Measurements from ENCODE around the gene TUBB4A. TPM values are rescaled to one million over a fixed set of nuclear protein-coding genes. Genes with fewer than 3 reads are reported as not detected.
A peak's percentile ranks its signal among the peaks of the same experiment; 100 is the strongest.
"Not testable (repeated sequence)": the region's sequence is repeated elsewhere in the genome, so short reads cannot be mapped to it uniquely, and the experiment has no call there.

Gene TUBB4A
- total RNA-seq = 1 to 10 TPM; 4.8 to 9.2 (median 7.8) TPM

DNA sequence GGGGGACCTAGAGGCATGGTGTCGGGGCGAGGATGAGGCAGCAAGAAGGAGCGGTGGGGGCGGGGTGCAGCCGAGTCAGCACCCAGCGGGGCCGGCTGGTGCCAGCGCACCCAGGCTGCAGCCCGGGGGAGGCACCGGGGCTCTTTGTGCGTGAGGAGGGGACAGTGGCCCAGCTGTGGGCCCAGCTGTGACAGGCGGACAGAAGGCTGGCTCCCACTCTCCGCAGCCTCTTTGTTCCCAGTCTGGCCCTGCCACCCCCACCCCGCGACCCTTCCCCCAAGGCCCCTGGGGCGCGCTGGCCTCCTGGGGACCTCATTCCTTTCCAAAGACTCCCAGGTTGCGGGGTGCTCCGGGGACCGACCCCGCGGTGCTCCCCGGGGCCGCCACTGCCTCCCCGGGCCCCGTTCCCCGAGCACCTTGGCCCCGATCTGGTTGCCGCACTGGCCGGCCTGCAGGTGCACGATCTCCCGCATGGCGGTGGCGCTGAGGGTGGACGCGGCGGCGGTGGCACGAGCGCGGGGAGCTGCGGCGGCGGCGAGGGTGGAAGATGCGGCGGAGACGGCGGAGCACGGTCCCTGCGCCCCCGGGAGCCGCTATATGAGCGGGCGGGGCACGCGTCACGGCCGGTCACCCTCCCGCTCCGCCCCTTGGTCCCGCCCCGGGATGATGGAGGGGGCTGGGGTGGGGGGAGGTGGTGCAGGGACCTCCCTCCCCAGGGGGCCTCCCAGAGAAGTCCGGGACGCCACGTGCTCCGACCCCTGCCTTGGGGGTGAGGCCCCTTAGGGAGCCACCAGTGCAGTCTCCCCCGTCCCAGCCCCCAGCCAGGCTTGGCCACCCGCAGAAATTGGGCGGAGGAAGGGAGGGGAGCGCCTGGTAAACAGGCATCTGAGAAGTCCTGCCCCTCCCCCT is at the start of gene TUBB4A:
Gene TUBB4A (minus strand): TSS at position 570 of the 909 bp plus-strand sequence. CDS start 97 bp downstream, at position 473.
- peak; percentile 76 to 78 for ATAC-seq
- H3K4me3 Mint-ChIP-seq = peak within 1 kb of the TSS; percentile 82

DNA sequence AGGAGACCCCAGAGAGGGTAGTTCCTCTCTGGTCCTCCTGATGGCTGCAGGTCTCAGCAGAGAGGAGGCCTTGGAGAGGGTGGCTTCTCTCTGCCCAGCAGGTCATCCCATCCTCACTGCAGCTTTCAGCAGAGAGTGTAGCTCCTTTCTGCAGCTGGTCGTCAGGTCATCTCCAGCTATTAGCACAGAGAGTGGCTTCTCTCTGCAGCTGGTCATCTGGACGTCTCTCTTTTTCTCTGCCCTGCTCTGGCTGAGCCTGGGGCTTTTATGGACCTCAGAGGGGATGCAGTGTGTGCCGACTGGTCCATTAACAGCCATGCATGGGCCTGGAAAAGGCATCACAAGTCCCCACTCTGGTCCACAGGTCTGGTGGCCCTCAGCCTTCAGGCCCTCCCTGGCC is 49.0 kb upstream of the TUBB4A start:
- Mint-ChIP-seq H3K27me3 (ENCODE audit: low read depth) (peaks cover 2% of the 10 kb centered on the region), H3K36me3 (ENCODE audit: insufficient read depth) (no peaks in the 10 kb centered on the region), H3K9me3 (peaks cover 6% of the 10 kb centered on the region), H3K4me3 (no peak overlapping the region), H3K4me1 (ENCODE audit: low read depth) (peaks cover 6% of the 10 kb centered on the region)
- DNase-seq = no peak
- no peak for ATAC-seq

More for the DNA sequence above, at the start of gene TUBB4A:
- peak; percentile 29 for DNase-seq
- H3K36me3 Mint-ChIP-seq (ENCODE audit: insufficient read depth) = no peaks in the 10 kb centered on the region
- no peaks in the 10 kb centered on the region for H3K9me3 Mint-ChIP-seq
- peaks cover 8% of the 10 kb centered on the region for H3K27me3 Mint-ChIP-seq (ENCODE audit: low read depth)
- peaks cover 16% of the 10 kb centered on the region for H3K4me1 Mint-ChIP-seq (ENCODE audit: low read depth)

DNA sequence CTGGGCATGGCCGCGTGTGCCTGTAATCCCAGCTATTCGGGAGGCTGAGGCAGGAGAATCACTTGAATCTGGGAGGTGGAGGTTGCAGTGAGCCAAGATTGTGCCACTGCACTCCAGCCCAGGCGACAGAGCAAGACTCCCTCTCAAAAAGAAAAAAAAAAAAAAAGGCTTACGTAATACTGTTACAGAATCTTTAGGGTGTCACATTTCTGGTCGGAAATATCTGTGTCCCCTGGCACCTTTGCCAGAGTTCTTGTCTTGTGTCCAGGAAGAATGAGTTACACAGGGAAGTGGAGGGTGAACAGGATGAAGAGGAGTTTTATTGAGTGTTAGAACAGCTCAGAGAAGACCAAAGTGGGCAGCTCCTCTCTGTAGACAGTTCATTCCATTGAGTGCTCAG is 48.6 kb upstream of the TUBB4A start:
- not testable (repeated sequence) for DNase-seq; H3K36me3 Mint-ChIP-seq (ENCODE audit: insufficient read depth); H3K9me3 Mint-ChIP-seq; H3K27me3 Mint-ChIP-seq (ENCODE audit: low read depth); H3K4me1 Mint-ChIP-seq (ENCODE audit: low read depth); ATAC-seq; H3K4me3 Mint-ChIP-seq

DNA sequence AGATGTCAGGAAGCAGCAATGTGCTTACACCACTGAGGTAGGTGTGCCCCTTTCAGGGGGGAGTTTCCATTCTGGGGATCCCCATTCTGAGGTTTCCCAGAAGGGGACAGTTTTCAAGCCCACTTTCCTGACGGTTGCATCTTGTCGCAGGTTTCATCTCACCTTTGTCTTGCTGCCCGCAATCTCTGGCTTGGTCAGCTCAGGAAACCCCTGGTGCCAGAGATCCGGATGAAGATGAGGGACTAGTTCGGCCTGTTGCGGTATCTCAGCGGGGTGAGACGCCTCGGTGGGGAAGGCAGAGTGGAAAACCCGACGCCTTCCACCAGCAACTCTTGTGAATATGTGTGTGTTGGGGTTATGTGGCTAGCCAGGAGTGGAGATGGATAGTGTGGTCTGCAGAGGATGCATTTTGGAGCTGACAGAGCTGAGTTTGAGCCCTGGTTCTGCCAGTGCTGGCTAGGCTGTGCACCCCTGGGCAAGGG is 41.8 kb upstream of the TUBB4A start:
- no peak overlapping the region for H3K4me3 Mint-ChIP-seq
- H3K27me3 Mint-ChIP-seq (ENCODE audit: low read depth) = peaks cover 3% of the 10 kb centered on the region
- ATAC-seq (peak in 1 of 2 donors; percentile 18), DNase-seq (no peak)
- no peaks in the 10 kb centered on the region for H3K36me3 Mint-ChIP-seq (ENCODE audit: insufficient read depth)
- H3K4me1 Mint-ChIP-seq (ENCODE audit: low read depth) = peaks cover 2% of the 10 kb centered on the region
- peaks cover 6% of the 10 kb centered on the region for H3K9me3 Mint-ChIP-seq

DNA sequence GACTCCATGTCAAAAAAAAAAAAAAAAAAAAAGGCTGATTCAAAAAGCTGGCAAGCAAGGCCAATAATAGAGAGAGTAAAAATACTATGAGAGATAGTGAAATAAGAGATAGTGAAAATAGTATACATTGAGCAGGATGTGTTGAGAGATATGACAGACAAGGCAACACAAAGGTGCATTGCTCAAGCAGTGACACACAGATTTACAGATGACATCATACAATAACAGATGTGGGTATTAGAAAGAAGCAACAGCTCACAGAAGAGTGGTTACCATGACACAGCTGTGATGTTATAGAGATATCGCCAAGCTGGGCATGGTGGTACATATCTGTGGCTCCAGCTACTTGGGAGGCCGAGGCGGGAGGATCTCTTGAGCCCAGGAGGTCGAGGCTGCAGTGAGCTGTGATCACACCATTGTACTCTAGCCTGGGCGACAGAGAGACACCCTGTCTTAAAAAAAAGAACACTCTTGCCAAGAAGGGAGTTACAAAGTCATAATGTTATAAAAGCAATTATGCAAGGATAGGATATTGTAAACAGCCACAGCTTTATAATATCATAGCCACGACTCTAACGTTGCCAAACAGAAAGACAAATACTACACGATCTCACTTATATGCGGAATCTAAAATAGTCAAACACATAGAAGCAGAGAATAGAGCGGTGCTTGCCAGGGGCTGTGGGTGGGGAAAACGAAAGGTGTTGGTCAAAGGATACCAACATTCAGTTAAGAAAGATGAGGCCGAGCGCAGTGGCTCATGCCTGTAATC is 39.0 kb upstream of the TUBB4A start:
- ATAC-seq = no peak
- Mint-ChIP-seq H3K36me3 (ENCODE audit: insufficient read depth) (no peaks in the 10 kb centered on the region), H3K4me3 (no peak overlapping the region), H3K9me3 (peaks cover 3% of the 10 kb centered on the region), H3K4me1 (ENCODE audit: low read depth) (peaks cover 13% of the 10 kb centered on the region), H3K27me3 (ENCODE audit: low read depth) (peaks cover 2% of the 10 kb centered on the region)
- DNase-seq = no peak

DNA sequence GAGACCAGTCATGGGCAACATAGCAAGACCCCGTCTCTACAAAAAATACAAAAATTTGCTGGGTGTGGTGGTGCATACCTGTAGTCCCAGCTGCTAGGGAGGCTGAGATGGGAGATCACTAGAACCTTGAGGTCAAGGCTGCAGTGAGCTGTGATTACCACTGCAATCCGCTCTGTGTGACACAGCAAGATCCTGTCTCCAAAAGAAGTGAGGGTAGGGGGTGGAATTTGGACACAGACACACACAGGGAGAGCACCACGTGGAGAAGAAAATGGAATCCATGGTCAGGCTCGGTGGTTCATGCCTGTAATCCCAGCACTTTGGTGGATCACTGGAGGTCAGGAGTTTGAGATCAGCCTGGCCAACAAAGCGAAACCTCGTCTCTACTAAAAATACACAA is 37.4 kb upstream of the TUBB4A start:
- H3K27me3 Mint-ChIP-seq (ENCODE audit: low read depth) = peaks cover 4% of the 10 kb centered on the region
- no peak for ATAC-seq
- peaks cover 6% of the 10 kb centered on the region for H3K9me3 Mint-ChIP-seq
- no peak for DNase-seq
- H3K4me3 Mint-ChIP-seq = no peak overlapping the region
- H3K4me1 Mint-ChIP-seq (ENCODE audit: low read depth) = peaks cover 19% of the 10 kb centered on the region
- H3K36me3 Mint-ChIP-seq (ENCODE audit: insufficient read depth) = no peaks in the 10 kb centered on the region

DNA sequence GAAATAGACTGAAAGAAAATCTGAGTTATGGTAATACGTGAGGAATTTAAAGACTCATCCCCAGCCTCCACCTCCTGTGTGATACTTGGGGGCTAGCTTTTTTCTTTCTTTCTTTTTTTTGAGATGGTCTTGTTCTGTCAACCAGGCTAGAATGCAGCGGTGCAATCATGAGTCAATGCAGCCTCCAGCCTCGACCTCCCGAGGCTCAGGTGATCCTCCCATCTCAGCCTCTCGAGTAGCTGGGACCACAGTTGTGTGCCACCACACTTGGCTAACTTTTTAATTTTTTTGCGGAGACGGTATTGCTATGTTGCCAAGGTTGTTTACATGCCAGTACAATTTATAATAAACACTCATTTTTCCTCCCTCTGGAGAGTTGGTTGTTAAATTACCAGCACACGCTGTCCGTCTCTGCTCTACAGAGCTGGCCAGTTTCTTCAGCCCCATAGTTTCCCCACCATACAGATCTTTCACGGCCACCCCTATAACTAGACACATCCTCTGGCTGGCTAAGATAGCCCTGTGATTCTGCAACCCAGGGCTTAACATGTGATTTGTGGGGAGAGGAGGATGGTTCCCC is 33.5 kb upstream of the TUBB4A start:
- peaks cover 26% of the 10 kb centered on the region for H3K27me3 Mint-ChIP-seq (ENCODE audit: low read depth)
- ATAC-seq (peak in 1 of 2 donors; percentile 15), DNase-seq (no peak)
- H3K4me1 Mint-ChIP-seq (ENCODE audit: low read depth) = peaks cover 33% of the 10 kb centered on the region
- no peak overlapping the region for H3K4me3 Mint-ChIP-seq
- no peaks in the 10 kb centered on the region for H3K36me3 Mint-ChIP-seq (ENCODE audit: insufficient read depth)
- peaks cover 6% of the 10 kb centered on the region for H3K9me3 Mint-ChIP-seq

DNA sequence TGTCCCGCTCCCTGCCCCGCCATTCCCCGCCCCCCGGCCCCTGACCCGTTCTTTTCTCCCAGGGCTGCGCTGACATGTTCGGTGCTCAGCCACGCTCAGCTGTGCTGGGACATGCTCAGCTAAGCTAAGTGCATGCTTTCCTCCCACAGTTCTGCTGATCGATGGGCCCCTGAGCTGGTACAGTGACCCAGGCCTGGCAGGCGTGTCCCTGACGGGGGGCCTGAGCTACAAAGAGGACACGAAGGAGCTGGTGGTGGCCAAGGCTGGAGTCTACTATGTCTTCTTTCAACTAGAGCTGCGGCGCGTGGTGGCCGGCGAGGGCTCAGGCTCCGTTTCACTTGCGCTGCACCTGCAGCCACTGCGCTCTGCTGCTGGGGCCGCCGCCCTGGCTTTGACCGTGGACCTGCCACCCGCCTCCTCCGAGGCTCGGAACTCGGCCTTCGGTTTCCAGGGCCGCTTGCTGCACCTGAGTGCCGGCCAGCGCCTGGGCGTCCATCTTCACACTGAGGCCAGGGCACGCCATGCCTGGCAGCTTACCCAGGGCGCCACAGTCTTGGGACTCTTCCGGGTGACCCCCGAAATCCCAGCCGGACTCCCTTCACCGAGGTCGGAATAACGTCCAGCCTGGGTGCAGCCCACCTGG is 32.5 kb upstream of the TUBB4A start:
- no peak overlapping the region for H3K4me3 Mint-ChIP-seq
- DNase-seq (no peak), ATAC-seq (no peak)
- no peaks in the 10 kb centered on the region for H3K36me3 Mint-ChIP-seq (ENCODE audit: insufficient read depth)
- H3K27me3 Mint-ChIP-seq (ENCODE audit: low read depth) = peaks cover 28% of the 10 kb centered on the region
- peaks cover 41% of the 10 kb centered on the region for H3K4me1 Mint-ChIP-seq (ENCODE audit: low read depth)
- H3K9me3 Mint-ChIP-seq = peaks cover 6% of the 10 kb centered on the region

DNA sequence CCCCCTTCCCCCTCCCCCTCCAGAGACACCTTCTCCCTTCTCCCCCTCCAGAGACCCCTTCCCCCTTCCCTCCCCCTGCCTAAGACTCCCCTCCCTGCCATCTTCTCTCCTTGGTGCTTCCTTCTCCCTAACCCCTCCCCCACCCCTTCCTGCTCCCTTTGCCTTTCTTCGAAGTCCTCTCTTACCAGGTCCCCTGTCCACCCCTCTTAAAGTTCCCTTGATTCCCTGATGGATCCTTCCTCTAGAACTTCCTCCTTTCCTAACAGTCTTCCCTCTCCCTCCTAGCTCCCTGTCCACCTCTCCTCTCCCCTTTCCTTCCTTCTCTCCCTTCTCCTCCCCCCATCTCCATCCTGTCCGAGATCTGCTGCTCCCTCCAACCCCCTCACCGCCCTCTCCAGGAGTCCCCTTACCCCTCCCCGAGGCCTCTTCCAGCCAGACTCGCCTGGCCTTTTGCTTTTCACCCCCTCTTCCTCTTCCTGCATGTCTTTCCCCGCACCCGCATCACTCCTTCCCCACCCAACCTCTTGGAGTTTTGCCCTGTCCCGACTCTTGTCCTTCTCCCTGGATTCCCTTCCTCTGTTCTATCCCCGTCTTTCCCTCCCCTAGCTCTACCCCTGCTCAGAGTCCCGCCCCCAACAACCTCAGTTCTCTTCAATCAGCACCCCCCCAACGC is 31.8 kb upstream of the TUBB4A start:
- Mint-ChIP-seq H3K9me3 (peaks cover 6% of the 10 kb centered on the region), H3K27me3 (ENCODE audit: low read depth) (peaks cover 28% of the 10 kb centered on the region), H3K4me1 (ENCODE audit: low read depth) (peaks cover 43% of the 10 kb centered on the region), H3K36me3 (ENCODE audit: insufficient read depth) (no peaks in the 10 kb centered on the region), H3K4me3 (no peak overlapping the region)
- DNase-seq (no peak), ATAC-seq (no peak)

DNA sequence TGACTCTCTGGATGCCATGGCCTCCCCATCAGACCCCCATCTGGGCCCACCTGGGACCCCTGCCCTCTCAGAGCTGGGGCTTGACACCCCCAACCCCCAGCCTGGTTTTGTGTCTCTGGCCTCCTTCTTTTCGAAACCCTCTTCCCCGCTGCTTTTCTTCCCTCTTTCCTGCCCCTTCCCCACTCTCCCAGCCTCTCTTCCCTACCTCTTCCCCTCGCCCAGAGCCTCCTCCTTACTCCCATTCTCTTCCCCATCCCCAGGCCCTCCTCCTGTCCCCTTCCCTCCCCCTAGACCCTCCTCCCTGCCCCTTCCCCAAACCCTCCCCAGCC is 30.9 kb upstream of the TUBB4A start:
- Mint-ChIP-seq H3K9me3 (peaks cover 6% of the 10 kb centered on the region), H3K36me3 (ENCODE audit: insufficient read depth) (no peaks in the 10 kb centered on the region), H3K4me1 (ENCODE audit: low read depth) (peaks cover 43% of the 10 kb centered on the region), H3K4me3 (peak overlapping the region; percentile 84), H3K27me3 (ENCODE audit: low read depth) (peaks cover 28% of the 10 kb centered on the region)
- DNase-seq = no peak
- no peak for ATAC-seq

DNA sequence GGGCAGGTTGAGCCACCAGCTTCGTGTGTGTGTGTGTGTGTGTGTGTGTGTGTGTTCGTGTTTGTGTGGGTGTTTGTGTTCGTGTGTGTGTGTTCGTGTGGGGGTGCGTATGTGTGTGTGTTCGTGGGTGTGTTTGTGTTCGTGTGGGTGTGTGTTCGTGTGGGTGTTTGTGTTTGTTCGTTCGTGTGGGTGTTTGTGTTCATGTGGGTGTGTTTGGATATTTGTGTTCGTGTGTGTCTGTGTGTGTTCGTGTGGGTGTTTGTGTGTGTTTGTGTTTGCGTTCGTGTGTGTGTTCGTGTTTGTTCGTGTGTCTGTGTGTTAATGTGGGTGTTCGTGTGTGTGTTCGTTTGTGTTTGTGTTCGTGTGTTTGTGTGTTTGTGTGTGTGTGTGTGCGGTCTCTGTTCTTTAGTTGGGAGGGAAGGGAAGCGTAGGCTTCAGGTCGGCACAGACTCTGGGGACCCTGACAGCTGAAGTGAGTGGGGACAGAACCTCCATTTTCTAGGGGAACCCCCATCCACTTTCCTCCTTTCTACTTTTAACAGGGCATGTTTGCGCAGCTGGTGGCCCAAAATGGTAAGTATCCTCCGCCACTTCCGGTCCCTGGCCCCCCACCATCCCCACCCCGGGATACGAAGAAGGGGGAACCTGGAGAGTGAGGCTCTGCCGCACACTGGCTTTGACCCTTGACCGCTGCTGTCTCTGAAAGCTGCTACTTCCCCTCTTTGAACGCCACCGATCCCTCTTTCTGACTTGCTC is 30.3 kb upstream of the TUBB4A start:
- H3K9me3 Mint-ChIP-seq = peaks cover 6% of the 10 kb centered on the region
- H3K4me3 Mint-ChIP-seq = peak overlapping the region; percentile 84
- ATAC-seq = no peak
- H3K36me3 Mint-ChIP-seq (ENCODE audit: insufficient read depth) = no peaks in the 10 kb centered on the region
- H3K27me3 Mint-ChIP-seq (ENCODE audit: low read depth) = peaks cover 28% of the 10 kb centered on the region
- peaks cover 46% of the 10 kb centered on the region for H3K4me1 Mint-ChIP-seq (ENCODE audit: low read depth)
- no peak for DNase-seq

DNA sequence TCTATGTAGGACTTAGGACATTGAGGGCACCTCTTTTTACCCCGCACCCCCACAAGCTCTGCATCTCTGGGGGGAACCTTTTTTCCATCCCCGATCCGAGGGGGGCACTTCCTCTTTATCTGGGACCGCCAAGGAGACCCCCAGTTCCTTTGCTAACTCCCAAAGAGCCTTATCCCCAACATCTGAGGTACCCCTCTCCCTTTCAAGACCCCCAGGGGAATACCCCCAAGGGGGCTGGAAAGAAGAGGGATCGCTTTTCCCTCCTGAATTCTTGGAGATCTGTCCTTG is 29.8 kb upstream of the TUBB4A start:
- H3K4me1 Mint-ChIP-seq (ENCODE audit: low read depth) = peaks cover 42% of the 10 kb centered on the region
- no peaks in the 10 kb centered on the region for H3K36me3 Mint-ChIP-seq (ENCODE audit: insufficient read depth)
- peaks cover 28% of the 10 kb centered on the region for H3K27me3 Mint-ChIP-seq (ENCODE audit: low read depth)
- H3K4me3 Mint-ChIP-seq = peak overlapping the region; percentile 84
- ATAC-seq (no peak), DNase-seq (no peak)
- peaks cover 6% of the 10 kb centered on the region for H3K9me3 Mint-ChIP-seq

All from activated T-cell treated with anti-CD3 and anti-CD28 coated beads, Interleukin-2, amount 50 U/mL, for 4 hours (primary cell).